ENCODE measurements around the gene HNRNPR. TPM values are rescaled to one million over a fixed set of nuclear protein-coding genes. Genes with fewer than 3 reads are reported as not detected.

Gene HNRNPR
- total and polyA plus RNA-seq, 2 of the 8 experiments (the other 6 are each of a cell fraction or from before 2014, with no cell fraction given) = 110 to 214 TPM

- no peak overlapping the region for H2BK15ac ChIP-seq (ENCODE audit: low read length)
- H3K9me3 ChIP-seq (ENCODE audit: insufficient read depth in 2 of 2, low read depth in 1 of 2, low read length in 1 of 2) = no peaks in the 10 kb centered on the region
- 94% methylated on average over 9 of the region's 9 CpGs; no CpG with 5 or more reads in 1 of the 2 experiments for WGBS, 2 experiments (ENCODE audit: extremely low coverage in 1 of 2, insufficient coverage in 1 of 2, insufficient read length in 1 of 2, insufficient replicate concordance in 2 of 2, low coverage in 1 of 2, low lambda C conversion rate in 2 of 2, missing lambda C conversion rate in 1 of 2)
- H3K18ac ChIP-seq (ENCODE audit: extremely low read depth, low read length) = no peak overlapping the region
- peaks cover 0 to 10% (median 2%) of the 10 kb centered on the region in 4 experiments; a peak in 3 of 8 replicates for H3K36me3 ChIP-seq (ENCODE audit: control insufficient read depth in 2 of 4, insufficient read depth in 4 of 4, low read length in 3 of 4)
- POLR2A ChIA-PET (ENCODE audit: partially characterized antibody) = no interaction called here
- H3K27ac ChIP-seq (ENCODE audit: low read depth, low read length) = no peak overlapping the region
- no peak overlapping the region for H2AFZ ChIP-seq (ENCODE audit: low read length)
- no peak overlapping the region for H4K5ac ChIP-seq (ENCODE audit: insufficient read length, low read depth, low read length)
- H3K79me2 ChIP-seq (ENCODE audit: control insufficient read depth in 1 of 2, insufficient read depth in 2 of 2, low read length in 2 of 2) = no peaks in the 10 kb centered on the region
- H3K23ac ChIP-seq (ENCODE audit: insufficient read length) = no peak overlapping the region
- no peak overlapping the region for H3K9ac ChIP-seq (replicated peaks in 1 of 4; ENCODE audit: extremely low read depth in 1 of 4, low read depth in 3 of 4, low read length in 3 of 4)
- H3K56ac ChIP-seq (replicated peaks; ENCODE audit: insufficient read length, low read depth, low read length) = no peak overlapping the region
- H4K20me1 ChIP-seq (replicated peaks in 1 of 2; ENCODE audit: control insufficient read depth in 1 of 2, insufficient read depth in 2 of 2, low read length in 2 of 2) = peaks cover 0 to 1% of the 10 kb centered on the region in 2 experiments
- no peak overlapping the region for H3K14ac ChIP-seq (ENCODE audit: insufficient read length)
- H2AK5ac ChIP-seq (ENCODE audit: low read depth, low read length) = no peak overlapping the region
- no peak overlapping the region for H4K8ac ChIP-seq (ENCODE audit: extremely low read depth, insufficient read depth, low read length)
- no peak for DNase-seq (ENCODE audit: low read depth in 1 of 2, low spot score in 2 of 2)
- no peaks in the 10 kb centered on the region for H3K23me2 ChIP-seq (ENCODE audit: low read depth, low read length)
- FAIRE-seq = no peak
- H4K91ac ChIP-seq (replicated peaks; ENCODE audit: insufficient read length, low read length) = no peak overlapping the region
- no peak overlapping the region for H2BK20ac ChIP-seq (ENCODE audit: low read length)
- H3K4me2 ChIP-seq (ENCODE audit: insufficient read depth in 1 of 2, low read depth in 2 of 2, low read length in 2 of 2) = no peak overlapping the region
- no peak overlapping the region for H3K4ac ChIP-seq (replicated peaks; ENCODE audit: insufficient read length, low read depth, low read length)
- H2BK12ac ChIP-seq (ENCODE audit: low read depth, low read length) = no peak overlapping the region
- no peak overlapping the region for H3K4me3 ChIP-seq (ENCODE audit: extremely low read depth in 1 of 4, insufficient read depth in 2 of 4, low read depth in 3 of 4, low read length in 4 of 4)
- no peak overlapping the region for H2BK5ac ChIP-seq (ENCODE audit: low read depth, low read length)
- no peaks in the 10 kb centered on the region for H3K27me3 ChIP-seq (replicated peaks in 1 of 4; ENCODE audit: control insufficient read depth in 3 of 4, extremely low read depth in 1 of 4, insufficient read depth in 3 of 4, low read length in 3 of 4)
- H2BK120ac ChIP-seq (replicated peaks; ENCODE audit: low read depth, low read length) = no peak overlapping the region
- CTCF ChIA-PET (ENCODE audit: partially characterized antibody) = interaction anchor here (1.2 to 1.9 kb wide), 2 partner anchors 9 to 107 kb away, joined by 3 to 7 read pairs; no protein-coding TSS in a partner anchor
- no peaks in the 10 kb centered on the region for H3K4me1 ChIP-seq (replicated peaks in 1 of 4; ENCODE audit: control insufficient read depth in 3 of 4, insufficient read depth in 4 of 4, low read length in 3 of 4)
- no peaks in the 10 kb centered on the region for H3K79me1 ChIP-seq (ENCODE audit: low read depth, low read length)
- no peak for TF ChIP-seq CBX8 (IDR thresholded peaks at IDR 0.05; ENCODE audit: borderline replicate concordance, low read depth, low read length)
- no peak for TF ChIP-seq MAFK (IDR thresholded peaks at IDR 0.05; ENCODE audit: low read depth, low read length)
- no peak for TF ChIP-seq ASH2L (IDR thresholded peaks at IDR 0.05; ENCODE audit: low read length)
- TF ChIP-seq SP1 (IDR thresholded peaks at IDR 0.05; ENCODE audit: low read depth, low read length) = no peak
- TF ChIP-seq HDAC2 (IDR thresholded peaks at IDR 0.05; ENCODE audit: borderline replicate concordance in 1 of 2, low read depth in 2 of 2, low read length in 2 of 2) = no peak
- TF ChIP-seq CEBPB (IDR thresholded peaks at IDR 0.05; ENCODE audit: low read depth, low read length) = no peak
- no peak for TF ChIP-seq NANOG (IDR thresholded peaks at IDR 0.05; ENCODE audit: insufficient read depth, low read depth, low read length, poor library complexity, severe bottlenecking)
- no peak for TF ChIP-seq JUN (IDR thresholded peaks at IDR 0.05; ENCODE audit: low read depth, low read length)
- no peak for TF ChIP-seq CTBP2 (IDR thresholded peaks at IDR 0.05; ENCODE audit: borderline replicate concordance, insufficient read depth, insufficient read length, low read length)
- no peak for TF ChIP-seq SUZ12 (IDR thresholded peaks at IDR 0.05; ENCODE audit: low read length)
- no peak for TF ChIP-seq FOSL1 (IDR thresholded peaks at IDR 0.05; ENCODE audit: insufficient read depth, low read depth, low read length)
- TF ChIP-seq, protein P1, sequence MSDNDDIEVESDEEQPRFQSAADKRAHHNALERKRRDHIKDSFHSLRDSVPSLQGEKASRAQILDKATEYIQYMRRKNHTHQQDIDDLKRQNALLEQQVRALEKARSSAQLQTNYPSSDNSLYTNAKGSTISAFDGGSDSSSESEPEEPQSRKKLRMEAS (IDR thresholded peaks at IDR 0.05) = no peak
- TF ChIP-seq RXRA (IDR thresholded peaks at IDR 0.05; ENCODE audit: insufficient read depth, low read depth, low read length) = no peak
Measured at GRCh38 chr1:23290836-23291565, 53.1 kb downstream of the HNRNPR start.
